Stimulated activated CD8-positive, alpha-beta memory T cell treated with anti-CD3 and anti-CD28 coated beads, Interleukin-4, amount 100 ng/mL, for 1 hour (primary cell): ENCODE data around the gene GNL1.
"Not testable (repeated sequence)": the region's sequence is repeated elsewhere in the genome, so short reads cannot be mapped to it uniquely, and the experiment has no call there.

Source experiments
- DNase-seq, 2 donors: peaks; one replicate each; pipeline ENCODE4 v3.0.0-alpha.2; 2020; ENCODE audit warnings: low read depth in 2 of 2, low spot score in 1 of 2

GNL1 gene

GRCh38 chr6:30500421-30501355 lies 55.6 kb downstream of the GNL1 start:
- DNase-seq = no peak

GRCh38 chr6:30498705-30499104 lies 57.6 kb downstream of the GNL1 start:
- not testable (repeated sequence) for DNase-seq

DNA sequence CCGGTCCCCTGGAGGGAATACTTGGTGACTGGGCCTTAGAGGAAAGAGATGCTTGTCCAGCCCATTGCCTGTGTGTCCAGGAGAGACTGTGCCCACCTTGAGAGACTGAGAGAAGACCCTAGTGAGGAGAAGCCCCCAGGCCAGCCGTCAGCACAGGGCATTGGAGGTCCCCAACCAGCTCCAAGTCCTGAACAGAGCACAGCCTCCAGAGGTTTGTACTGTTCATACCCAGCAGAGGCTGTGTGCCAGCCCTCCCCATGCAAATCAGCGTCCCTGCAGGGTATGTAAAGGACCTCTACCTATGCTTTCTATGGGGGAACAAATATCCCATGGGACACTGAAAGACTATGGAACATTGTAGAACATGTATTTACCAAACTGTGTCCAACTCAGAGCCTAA lies 58.6 kb downstream of the GNL1 start:
- DNase-seq = no peak

DNA sequence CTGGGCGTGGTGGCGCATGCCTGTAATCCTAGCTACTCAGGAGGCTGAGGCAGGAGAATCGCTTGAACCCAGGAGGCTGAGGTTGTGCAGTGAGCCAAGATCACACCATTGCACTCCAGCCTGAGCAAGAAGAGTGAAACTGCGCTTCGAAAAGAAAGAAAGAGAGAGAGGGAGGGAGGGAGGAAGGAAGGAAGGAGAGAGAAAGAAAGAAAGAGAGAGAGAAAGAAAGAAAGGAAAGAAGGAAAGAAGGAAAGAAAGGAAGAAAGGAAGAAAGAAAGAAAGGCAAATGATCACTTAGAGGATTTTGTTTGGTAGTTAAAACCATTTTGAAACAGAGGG lies 59.1 kb downstream of the GNL1 start:
- DNase-seq = not testable (repeated sequence)

DNA sequence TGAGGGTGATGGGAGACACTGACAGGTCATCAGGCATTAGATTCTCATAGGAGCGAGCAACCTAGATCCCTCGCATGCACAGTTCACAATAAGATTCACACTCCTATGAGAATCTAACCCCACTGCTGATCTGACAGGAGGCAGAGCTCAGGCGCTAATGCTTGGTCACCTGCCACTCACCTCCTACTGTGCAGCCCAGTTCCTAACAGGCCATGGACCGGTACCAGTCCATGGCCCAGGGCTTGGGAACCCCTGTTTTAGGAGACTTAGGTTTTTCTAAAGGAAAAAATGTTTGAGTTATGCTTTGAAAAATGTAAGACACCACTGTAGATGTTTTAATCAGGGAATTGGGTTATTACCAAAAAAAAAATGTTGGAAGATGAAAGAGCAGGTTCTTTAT lies 60.3 kb downstream of the GNL1 start:
- DNase-seq = no peak

- not testable (repeated sequence) for DNase-seq
These were observed 61.2 kb downstream of the GNL1 start for GRCh38 chr6:30495060-30495459.

GRCh38 chr6:30494291-30494861 lies 61.9 kb downstream of the GNL1 start:
- DNase-seq = no peak

DNA sequence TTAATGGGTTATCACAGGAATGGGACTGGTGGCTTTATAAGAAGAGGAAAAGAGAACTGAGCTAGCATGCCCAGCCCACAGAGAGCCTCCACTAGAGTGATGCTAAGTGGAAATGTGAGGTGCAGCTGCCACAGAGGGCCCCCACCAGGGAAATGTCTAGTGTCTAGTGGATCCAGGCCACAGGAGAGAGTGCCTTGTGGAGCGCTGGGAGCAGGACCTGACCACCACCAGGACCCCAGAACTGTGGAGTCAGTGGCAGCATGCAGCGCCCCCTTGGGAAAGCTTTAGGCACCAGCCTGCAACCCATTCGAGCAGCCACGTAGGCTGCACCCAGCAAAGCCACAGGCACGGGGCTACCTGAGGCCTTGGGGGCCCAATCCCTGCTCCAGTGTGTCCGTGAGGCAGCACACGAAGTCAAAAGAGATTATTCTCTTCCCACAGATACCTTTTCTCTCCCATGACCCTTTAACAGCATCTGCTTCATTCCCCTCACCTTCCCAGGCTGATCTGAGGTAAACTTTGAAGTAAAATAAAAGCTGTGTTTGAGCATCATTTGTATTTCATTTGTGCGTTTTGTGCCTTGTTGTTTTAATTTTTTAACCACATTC lies 62.5 kb downstream of the GNL1 start:
- no peak for DNase-seq

DNA sequence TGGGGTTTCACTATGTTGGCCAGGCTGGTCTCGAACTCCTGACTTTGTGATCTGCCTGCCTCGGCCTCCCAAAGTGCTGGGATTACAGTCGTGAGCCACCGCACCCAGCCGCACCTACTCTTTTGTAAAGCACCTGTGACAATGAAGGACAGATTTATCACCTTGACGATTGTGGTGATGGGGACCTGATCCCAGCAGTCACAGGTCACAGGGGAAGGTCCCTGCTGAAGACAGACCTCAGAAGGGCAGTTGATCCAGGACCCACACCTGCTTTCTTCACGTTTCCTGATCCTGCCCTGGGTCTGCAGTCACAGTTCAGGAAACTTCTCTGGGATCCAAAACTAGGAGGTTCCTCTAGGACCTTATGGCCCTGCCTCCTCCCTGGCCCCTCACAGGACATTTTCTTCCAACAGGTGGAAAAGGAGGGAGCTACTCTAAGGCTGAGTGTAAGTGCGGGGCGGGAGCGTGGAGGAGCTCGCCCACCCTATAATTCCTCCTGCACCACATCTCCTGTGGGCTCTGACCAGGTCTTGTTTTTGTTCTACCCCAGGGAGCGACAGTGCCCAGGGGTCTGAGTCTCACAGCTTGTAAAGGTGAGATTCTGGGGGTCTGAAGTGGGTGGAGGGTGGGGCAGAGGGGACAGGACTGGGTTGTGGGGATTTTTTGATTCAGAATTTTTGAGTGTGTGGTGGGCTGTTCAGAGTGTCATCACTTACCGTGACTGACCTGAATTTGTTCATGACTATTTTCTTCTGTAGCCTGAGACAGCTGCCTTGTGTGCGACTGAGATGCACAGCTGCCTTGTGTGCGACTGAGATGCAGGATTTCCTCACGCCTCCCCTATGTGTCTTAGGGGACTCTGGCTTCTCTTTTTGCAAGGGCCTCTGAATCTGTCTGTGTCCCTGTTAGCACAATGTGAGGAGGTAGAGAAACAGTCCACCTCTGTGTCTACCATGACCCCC lies 64.0 kb downstream of the GNL1 start:
- DNase-seq = no peak
